ENCODE results near the gene RFTN1.

Gene RFTN1

DNA sequence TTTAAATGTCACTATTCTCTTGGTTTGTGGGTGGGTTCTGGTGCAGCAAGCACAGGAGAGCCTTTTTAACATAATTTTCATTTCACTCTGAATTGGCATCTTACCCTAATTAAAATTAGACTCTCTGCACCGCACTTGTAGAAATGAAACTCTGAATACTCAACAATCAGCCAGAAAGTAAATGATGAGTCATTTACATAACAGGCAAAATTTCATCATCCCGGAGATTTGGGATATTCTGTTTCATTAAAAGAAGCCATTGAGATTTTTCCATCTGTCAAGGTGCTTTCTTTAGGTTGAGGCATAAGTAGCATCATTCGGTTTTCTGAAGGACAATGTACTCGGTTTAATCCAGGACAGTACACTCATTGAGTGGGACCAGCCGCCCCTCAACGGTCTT is 111.0 kb downstream of the RFTN1 start:
- WGBS (ENCODE audit: extremely low coverage, insufficient coverage, low lambda C conversion rate) = no CpG with 5 or more reads among the region's 6 CpGs

DNA sequence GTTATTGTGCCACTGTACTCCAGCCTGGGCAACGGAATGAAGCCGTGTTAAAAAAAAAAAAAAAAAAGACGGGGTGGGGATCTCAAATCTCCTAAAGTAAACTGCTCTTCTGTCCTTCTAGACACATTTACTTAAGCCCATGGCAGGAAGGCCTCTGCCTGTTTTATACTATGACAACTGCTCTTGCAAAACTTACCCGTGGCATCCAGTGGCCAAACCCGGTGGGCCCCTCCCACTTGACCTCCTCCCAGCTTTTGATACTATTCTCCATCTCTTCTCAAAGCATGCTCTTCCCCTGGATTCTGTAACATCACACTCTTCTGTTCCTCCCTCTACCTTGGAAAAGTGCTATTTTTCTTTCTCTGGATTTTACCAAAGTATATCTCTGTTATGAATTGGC is 112.2 kb downstream of the RFTN1 start:
- WGBS (ENCODE audit: extremely low coverage, insufficient coverage, low lambda C conversion rate) = no CpG with 5 or more reads among the region's 5 CpGs
- no peak overlapping the region for H3K9ac ChIP-seq (ENCODE audit: low read length)
- H2BK5ac ChIP-seq (ENCODE audit: low read length) = no peak overlapping the region

More for the DNA sequence above, 111.0 kb downstream of the RFTN1 start:
- Histone ChIP-seq H2BK5ac (ENCODE audit: low read length) (no peak overlapping the region), H3K23ac (ENCODE audit: low read length) (no peak overlapping the region), H3K4me2 (ENCODE audit: low read length) (no peak overlapping the region), H2BK15ac (replicated peaks; ENCODE audit: low read depth) (no peak overlapping the region), H3K56ac (ENCODE audit: low read length) (no peak overlapping the region), H3K9ac (ENCODE audit: low read length) (no peak overlapping the region), H3K27me3 (ENCODE audit: insufficient read depth, low read length, poor library complexity) (no peaks in the 10 kb centered on the region), H2AK5ac (ENCODE audit: low read length) (no peak overlapping the region), H2BK120ac (ENCODE audit: low read depth, low read length) (no peak overlapping the region), H4K5ac (ENCODE audit: low read length) (no peak overlapping the region), H3K36me3 (ENCODE audit: control insufficient read depth, insufficient read depth, low read length) (no peaks in the 10 kb centered on the region), H4K8ac (ENCODE audit: low read depth, low read length) (no peak overlapping the region), H3K4me3 (ENCODE audit: low read length) (no peak overlapping the region), H3K79me2 (ENCODE audit: control insufficient read depth, insufficient read depth, low read length) (no peaks in the 10 kb centered on the region), H3K79me1 (ENCODE audit: low read length) (no peaks in the 10 kb centered on the region), H3K4ac (ENCODE audit: low read depth, low read length) (no peak overlapping the region), H3K27ac (ENCODE audit: low read depth, low read length) (no peak overlapping the region), H3K18ac (ENCODE audit: low read length) (no peak overlapping the region), H3K4me1 (ENCODE audit: control insufficient read depth, low read depth, low read length) (no peaks in the 10 kb centered on the region)
- DNase-seq = no peak

DNA sequence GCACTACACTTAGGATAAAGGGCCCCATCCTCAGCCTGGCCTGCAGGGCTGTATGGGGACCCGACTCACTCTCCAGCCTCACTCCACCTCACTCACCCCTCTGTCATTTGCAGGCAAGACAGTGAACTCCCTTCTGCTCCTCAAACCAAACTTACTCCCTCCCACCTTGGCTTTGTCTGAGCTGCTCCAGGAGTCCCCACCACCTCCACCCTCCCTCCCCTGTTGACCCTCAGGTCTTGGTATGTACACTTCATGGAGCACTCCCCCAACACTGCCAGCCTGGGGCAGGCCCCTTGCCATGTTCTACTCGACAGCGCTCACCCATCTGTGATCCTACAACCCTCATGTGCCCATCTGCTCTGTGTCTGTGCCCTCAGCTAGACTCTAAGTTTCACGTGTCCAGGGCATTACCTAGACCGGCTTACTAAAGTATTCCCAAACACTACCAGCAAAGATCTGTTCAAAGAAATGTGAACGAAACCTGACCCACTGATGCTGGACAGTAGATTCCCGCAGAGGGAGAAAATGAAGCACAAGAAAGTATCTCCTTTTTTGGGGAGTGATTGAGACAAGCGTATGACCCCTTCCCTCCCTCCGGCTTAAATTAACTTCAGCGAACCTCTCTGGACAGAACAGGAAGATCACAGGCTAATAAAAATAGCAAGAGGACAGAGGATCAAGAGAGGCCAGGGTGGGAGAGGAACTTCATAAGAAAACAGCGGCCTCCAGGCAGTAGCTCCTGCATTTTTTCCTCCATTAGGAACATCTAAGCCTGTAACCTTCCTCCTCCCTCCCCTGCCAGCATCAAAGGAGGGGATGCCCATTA is 113.2 kb downstream of the RFTN1 start:
- Histone ChIP-seq H3K9ac (ENCODE audit: low read length) (no peak overlapping the region), H3K4me3 (ENCODE audit: low read length) (no peak overlapping the region), H3K27ac (ENCODE audit: low read depth, low read length) (no peak overlapping the region), H2BK15ac (replicated peaks; ENCODE audit: low read depth) (no peak overlapping the region), H3K36me3 (ENCODE audit: control insufficient read depth, insufficient read depth, low read length) (no peaks in the 10 kb centered on the region), H3K4me2 (ENCODE audit: low read length) (no peak overlapping the region), H2BK5ac (ENCODE audit: low read length) (no peak overlapping the region), H3K18ac (ENCODE audit: low read length) (no peak overlapping the region), H3K79me2 (ENCODE audit: control insufficient read depth, insufficient read depth, low read length) (no peaks in the 10 kb centered on the region), H4K5ac (ENCODE audit: low read length) (no peak overlapping the region), H3K56ac (ENCODE audit: low read length) (no peak overlapping the region), H4K8ac (ENCODE audit: low read depth, low read length) (no peak overlapping the region), H3K23ac (ENCODE audit: low read length) (no peak overlapping the region), H3K79me1 (ENCODE audit: low read length) (no peaks in the 10 kb centered on the region), H3K4ac (ENCODE audit: low read depth, low read length) (no peak overlapping the region), H2BK120ac (ENCODE audit: low read depth, low read length) (no peak overlapping the region), H2AK5ac (ENCODE audit: low read length) (no peak overlapping the region), H3K27me3 (ENCODE audit: insufficient read depth, low read length, poor library complexity) (no peaks in the 10 kb centered on the region), H3K4me1 (ENCODE audit: control insufficient read depth, low read depth, low read length) (no peaks in the 10 kb centered on the region)
- WGBS (ENCODE audit: extremely low coverage, insufficient coverage, low lambda C conversion rate) = no CpG with 5 or more reads among the region's 11 CpGs
- DNase-seq = no peak

More for the DNA sequence above, 112.2 kb downstream of the RFTN1 start:
- Histone ChIP-seq H3K36me3 (ENCODE audit: control insufficient read depth, insufficient read depth, low read length) (no peaks in the 10 kb centered on the region), H3K79me1 (ENCODE audit: low read length) (no peaks in the 10 kb centered on the region), H2AK5ac (ENCODE audit: low read length) (no peak overlapping the region), H2BK120ac (ENCODE audit: low read depth, low read length) (no peak overlapping the region), H3K56ac (ENCODE audit: low read length) (no peak overlapping the region), H3K4ac (ENCODE audit: low read depth, low read length) (no peak overlapping the region), H3K4me3 (ENCODE audit: low read length) (no peak overlapping the region), H3K79me2 (ENCODE audit: control insufficient read depth, insufficient read depth, low read length) (no peaks in the 10 kb centered on the region), H3K4me2 (ENCODE audit: low read length) (no peak overlapping the region), H2BK15ac (replicated peaks; ENCODE audit: low read depth) (no peak overlapping the region), H3K18ac (ENCODE audit: low read length) (no peak overlapping the region), H3K27me3 (ENCODE audit: insufficient read depth, low read length, poor library complexity) (no peaks in the 10 kb centered on the region), H4K5ac (ENCODE audit: low read length) (no peak overlapping the region), H3K23ac (ENCODE audit: low read length) (no peak overlapping the region), H4K8ac (ENCODE audit: low read depth, low read length) (no peak overlapping the region), H3K27ac (ENCODE audit: low read depth, low read length) (no peak overlapping the region), H3K4me1 (ENCODE audit: control insufficient read depth, low read depth, low read length) (no peaks in the 10 kb centered on the region)
- no peak for DNase-seq

DNA sequence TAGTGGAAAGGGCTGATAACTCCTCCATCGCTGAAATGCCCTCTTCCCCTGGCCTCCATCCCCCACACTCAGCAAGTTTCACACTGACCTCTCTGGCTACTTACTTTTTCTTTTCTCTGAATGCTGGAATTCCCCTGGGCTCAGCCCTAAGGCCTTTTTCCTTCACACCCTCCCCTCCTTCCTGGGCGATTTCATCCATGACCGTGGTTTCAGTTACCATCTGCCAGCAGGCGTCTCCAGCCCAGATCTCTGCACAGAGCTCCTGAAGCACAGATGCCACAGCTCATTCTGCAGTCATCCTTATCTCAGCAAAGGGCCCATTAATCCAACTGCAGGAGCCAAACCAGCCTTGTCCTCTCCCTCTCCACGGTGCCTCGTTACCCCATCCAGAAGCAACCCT is 114.0 kb downstream of the RFTN1 start:
- Histone ChIP-seq H2BK120ac (ENCODE audit: low read depth, low read length) (no peak overlapping the region), H3K36me3 (ENCODE audit: control insufficient read depth, insufficient read depth, low read length) (no peaks in the 10 kb centered on the region), H3K79me2 (ENCODE audit: control insufficient read depth, insufficient read depth, low read length) (no peaks in the 10 kb centered on the region), H3K79me1 (ENCODE audit: low read length) (no peaks in the 10 kb centered on the region), H3K9ac (ENCODE audit: low read length) (no peak overlapping the region), H4K8ac (ENCODE audit: low read depth, low read length) (no peak overlapping the region), H3K27ac (ENCODE audit: low read depth, low read length) (no peak overlapping the region), H2BK15ac (replicated peaks; ENCODE audit: low read depth) (no peak overlapping the region), H3K4me2 (ENCODE audit: low read length) (no peak overlapping the region), H2BK5ac (ENCODE audit: low read length) (no peak overlapping the region), H3K4ac (ENCODE audit: low read depth, low read length) (no peak overlapping the region), H2AK5ac (ENCODE audit: low read length) (no peak overlapping the region), H3K4me1 (ENCODE audit: control insufficient read depth, low read depth, low read length) (no peaks in the 10 kb centered on the region), H3K23ac (ENCODE audit: low read length) (no peak overlapping the region), H3K56ac (ENCODE audit: low read length) (peak overlapping the region; percentile 8), H3K4me3 (ENCODE audit: low read length) (no peak overlapping the region), H3K27me3 (ENCODE audit: insufficient read depth, low read length, poor library complexity) (no peaks in the 10 kb centered on the region), H4K5ac (ENCODE audit: low read length) (no peak overlapping the region), H3K18ac (ENCODE audit: low read length) (no peak overlapping the region)
- no CpG with 5 or more reads among the region's 6 CpGs for WGBS (ENCODE audit: extremely low coverage, insufficient coverage, low lambda C conversion rate)
- peak; percentile 88 for DNase-seq

DNA sequence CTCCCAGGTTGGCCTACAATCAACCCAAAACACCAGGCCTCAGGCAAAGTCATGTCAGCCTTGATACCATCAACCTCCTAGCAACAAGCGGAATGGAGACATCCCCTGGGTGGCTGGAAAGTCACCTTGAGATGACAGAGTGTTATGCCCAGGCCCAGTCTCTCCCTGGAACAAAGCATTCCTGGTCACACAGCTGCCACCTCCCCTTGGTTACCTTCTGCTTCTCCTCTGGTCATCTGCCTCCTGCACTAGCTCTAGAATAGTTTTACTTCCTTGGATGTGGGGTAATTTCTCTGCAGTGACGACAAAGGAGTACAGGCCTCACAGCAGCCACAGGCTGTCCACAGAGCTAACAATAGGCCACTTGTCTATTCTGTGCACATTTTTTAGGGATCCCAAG is 114.9 kb downstream of the RFTN1 start:
- no peak overlapping the region for H3K9ac ChIP-seq (ENCODE audit: low read length)
- no peak overlapping the region for H4K5ac ChIP-seq (ENCODE audit: low read length)
- no peak overlapping the region for H2BK15ac ChIP-seq (replicated peaks; ENCODE audit: low read depth)
- no peak overlapping the region for H3K27ac ChIP-seq (ENCODE audit: low read depth, low read length)
- H2BK120ac ChIP-seq (ENCODE audit: low read depth, low read length) = no peak overlapping the region
- no peaks in the 10 kb centered on the region for H3K36me3 ChIP-seq (ENCODE audit: control insufficient read depth, insufficient read depth, low read length)
- no peak overlapping the region for H4K8ac ChIP-seq (ENCODE audit: low read depth, low read length)
- no CpG with 5 or more reads among the region's 2 CpGs for WGBS (ENCODE audit: extremely low coverage, insufficient coverage, low lambda C conversion rate)
- H3K23ac ChIP-seq (ENCODE audit: low read length) = no peak overlapping the region
- H2AK5ac ChIP-seq (ENCODE audit: low read length) = no peak overlapping the region
- H3K4me1 ChIP-seq (ENCODE audit: control insufficient read depth, low read depth, low read length) = no peaks in the 10 kb centered on the region
- no peaks in the 10 kb centered on the region for H3K79me2 ChIP-seq (ENCODE audit: control insufficient read depth, insufficient read depth, low read length)
- no peak overlapping the region for H3K4me3 ChIP-seq (ENCODE audit: low read length)
- H3K18ac ChIP-seq (ENCODE audit: low read length) = no peak overlapping the region
- H3K56ac ChIP-seq (ENCODE audit: low read length) = no peak overlapping the region
- H3K79me1 ChIP-seq (ENCODE audit: low read length) = no peaks in the 10 kb centered on the region
- no peaks in the 10 kb centered on the region for H3K27me3 ChIP-seq (ENCODE audit: insufficient read depth, low read length, poor library complexity)
- H3K4ac ChIP-seq (ENCODE audit: low read depth, low read length) = no peak overlapping the region
- no peak for DNase-seq
- H3K4me2 ChIP-seq (ENCODE audit: low read length) = no peak overlapping the region
- H2BK5ac ChIP-seq (ENCODE audit: low read length) = no peak overlapping the region

DNA sequence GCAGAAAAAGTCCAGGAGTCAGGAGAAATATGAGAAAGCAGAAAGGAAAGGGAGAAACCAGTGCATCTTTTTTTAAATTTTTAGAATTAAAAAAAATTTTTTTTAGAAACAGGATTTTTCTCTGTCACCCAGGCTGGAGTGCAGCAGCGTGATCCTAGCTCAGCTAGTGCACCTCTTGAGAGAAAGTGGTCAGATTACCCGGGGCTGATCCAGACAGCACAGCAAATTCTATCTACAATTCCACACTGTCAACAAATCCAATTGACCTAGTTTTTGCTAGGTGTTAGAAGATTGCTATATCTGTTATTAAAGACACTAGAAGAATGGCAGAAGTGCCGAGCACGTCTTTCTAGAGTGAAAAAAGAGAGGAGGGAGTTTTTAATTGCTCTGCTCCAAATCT is 117.3 kb downstream of the RFTN1 start:
- H3K4me1 ChIP-seq (ENCODE audit: control insufficient read depth, low read depth, low read length) = no peaks in the 10 kb centered on the region

More for the DNA sequence above, 117.3 kb downstream of the RFTN1 start:
- H3K9ac ChIP-seq (ENCODE audit: low read length) = no peak overlapping the region
- no peaks in the 10 kb centered on the region for H3K27me3 ChIP-seq (ENCODE audit: insufficient read depth, low read length, poor library complexity)
- no CpG with 5 or more reads among the region's 4 CpGs for WGBS (ENCODE audit: extremely low coverage, insufficient coverage, low lambda C conversion rate)
- no peak overlapping the region for H3K4me3 ChIP-seq (ENCODE audit: low read length)
- H3K79me2 ChIP-seq (ENCODE audit: control insufficient read depth, insufficient read depth, low read length) = no peaks in the 10 kb centered on the region
- no peak overlapping the region for H2BK15ac ChIP-seq (replicated peaks; ENCODE audit: low read depth)
- H3K79me1 ChIP-seq (ENCODE audit: low read length) = no peaks in the 10 kb centered on the region
- no peak overlapping the region for H2BK120ac ChIP-seq (ENCODE audit: low read depth, low read length)
- H3K36me3 ChIP-seq (ENCODE audit: control insufficient read depth, insufficient read depth, low read length) = no peaks in the 10 kb centered on the region
- no peak for DNase-seq
- H2AK5ac ChIP-seq (ENCODE audit: low read length) = no peak overlapping the region
- H3K18ac ChIP-seq (ENCODE audit: low read length) = no peak overlapping the region
- no peak overlapping the region for H3K56ac ChIP-seq (ENCODE audit: low read length)
- no peak overlapping the region for H3K23ac ChIP-seq (ENCODE audit: low read length)
- no peak overlapping the region for H4K8ac ChIP-seq (ENCODE audit: low read depth, low read length)
- no peak overlapping the region for H3K4ac ChIP-seq (ENCODE audit: low read depth, low read length)
- H3K4me2 ChIP-seq (ENCODE audit: low read length) = no peak overlapping the region
- no peak overlapping the region for H4K5ac ChIP-seq (ENCODE audit: low read length)
- H2BK5ac ChIP-seq (ENCODE audit: low read length) = no peak overlapping the region
- no peak overlapping the region for H3K27ac ChIP-seq (ENCODE audit: low read depth, low read length)
